HepG2 (cell line): ENCODE results near the gene DCTN2. TPM values are rescaled to one million over a fixed set of nuclear protein-coding genes. Genes with fewer than 3 reads are reported as not detected.

ENCODE experiments used
- ARID4A ChIP-seq: sonication (generic); formaldehyde crosslinking; IDR thresholded peaks from 2 replicates; pipeline ENCODE4 v1.5.0; 2020; ENCODE audit warnings: mild to moderate bottlenecking, missing genetic modification reagents, borderline replicate concordance
- ATF1 ChIP-seq: IDR thresholded peaks from 2 replicates; pipeline ENCODE4 v1.6.1; 2016; ENCODE audit warnings: mild to moderate bottlenecking, control low read depth
- BORCS8-MEF2B ChIP-seq: sonication (generic); formaldehyde crosslinking; IDR thresholded peaks from 2 replicates; pipeline ENCODE4 v1.8.0; 2022; ENCODE audit warnings: mild to moderate bottlenecking, missing genetic modification reagents
- CBX5 ChIP-seq: sonication (generic); formaldehyde crosslinking; IDR thresholded peaks from 2 replicates; pipeline ENCODE4 v1.4.0; 2020; ENCODE audit warnings: missing genetic modification reagents, borderline replicate concordance
- DR1 ChIP-seq: sonication (generic); formaldehyde crosslinking; IDR thresholded peaks from 2 replicates; pipeline ENCODE4 v1.8.0; 2021; ENCODE audit warnings: mild to moderate bottlenecking, missing genetic modification reagents, inconsistent platforms
- ERF ChIP-seq: IDR thresholded peaks from 2 replicates; pipeline ENCODE4 v1.6.1; 2018; ENCODE audit warnings: missing biosample characterization, missing genetic modification reagents
- GABPB1 ChIP-seq: IDR thresholded peaks from 2 replicates; pipeline ENCODE4 v1.6.1; 2016; ENCODE audit warnings: mild to moderate bottlenecking, missing genetic modification reagents, moderate library complexity, missing compliant biosample characterization
- IRF9 ChIP-seq: sonication (generic); formaldehyde crosslinking; IDR thresholded peaks from 2 replicates; pipeline ENCODE4 v1.8.0; 2022; ENCODE audit warnings: missing genetic modification reagents, mild to moderate bottlenecking, borderline replicate concordance
- MATR3 ChIP-seq: sonication (generic); formaldehyde crosslinking; IDR thresholded peaks from 2 replicates; pipeline ENCODE4 v1.4.0; 2020; ENCODE audit warnings: missing genetic modification reagents
- MAX ChIP-seq: IDR thresholded peaks from 2 replicates; pipeline ENCODE4 v1.6.1; 2012; ENCODE audit warnings: inconsistent platforms
- NR2F1 ChIP-seq, 2 experiments: fragments of 450-650 bp in 1 of 2; formaldehyde crosslinking in 1 of 2; IDR thresholded peaks; 2 replicates each; pipeline versions ENCODE4 v1.5.0 to v1.6.1; 2016 to 2020; ENCODE audit warnings: mild to moderate bottlenecking in 1 of 2, missing compliant biosample characterization in 1 of 2, missing genetic modification reagents in 1 of 2, moderate library complexity in 1 of 2
- RBM22 ChIP-seq: fragments of 200-400 bp; formaldehyde crosslinking; optimal IDR thresholded peaks from 2 replicates; pipeline ENCODE3; 2017; ENCODE audit warnings: mild to moderate bottlenecking, low read length, moderate library complexity
- ZFP1 ChIP-seq: IDR thresholded peaks from 2 replicates; pipeline ENCODE4 v1.6.1; 2016
- ZFP90 ChIP-seq: sonication (generic); formaldehyde crosslinking; IDR thresholded peaks from 2 replicates; pipeline ENCODE4 v1.8.0; 2022; ENCODE audit warnings: missing genetic modification reagents, mild to moderate bottlenecking, inconsistent platforms, borderline replicate concordance
- ZNF235 ChIP-seq: sonication (generic); formaldehyde crosslinking; IDR thresholded peaks from 2 replicates; pipeline ENCODE4 v1.8.1; 2023; ENCODE audit warnings: mild to moderate bottlenecking, missing genetic modification reagents, borderline replicate concordance
- ZNF264 ChIP-seq: sonication (generic); formaldehyde crosslinking; IDR thresholded peaks from 2 replicates; pipeline ENCODE4 v1.4.0; 2020; ENCODE audit warnings: missing genetic modification reagents
- ZNF615 ChIP-seq: sonication (generic); formaldehyde crosslinking; IDR thresholded peaks from 2 replicates; pipeline ENCODE4 v1.5.0; 2020; ENCODE audit warnings: mild to moderate bottlenecking, missing genetic modification reagents, borderline replicate concordance
- ZNF674 ChIP-seq: sonication (generic); formaldehyde crosslinking; IDR thresholded peaks from 2 replicates; pipeline ENCODE4 v1.5.0; 2020; ENCODE audit warnings: low read depth, mild to moderate bottlenecking, missing genetic modification reagents
- ZNF775 ChIP-seq: sonication (generic); formaldehyde crosslinking; IDR thresholded peaks from 2 replicates; pipeline ENCODE4 v1.4.0; 2020; ENCODE audit warnings: missing genetic modification reagents, mild to moderate bottlenecking, moderate library complexity, borderline replicate concordance
- ZSCAN31 ChIP-seq: sonication (generic); formaldehyde crosslinking; IDR thresholded peaks from 2 replicates; pipeline ENCODE4 v1.5.0; 2020; ENCODE audit warnings: low read depth, mild to moderate bottlenecking, missing genetic modification reagents
- polyA plus RNA-seq, 8 experiments: library from polyadenylated mRNA; depleted of rRNA in 3 of 8; stranded (reverse) in 7 of 8; unstranded in 1 of 8; fragments of >200 nt; fragmentation: Illumina TruSeq in 4 of 8; extraction: Trizol in 4 of 8; gene quantifications; 2 replicates each; pipeline versions ENCODE4 v1.2.1 to v1.2.3, GENCODE V29; 2011 to 2016; ENCODE audit warnings: low read depth in 4 of 8, missing spikeins in 1 of 8, mixed read lengths in 1 of 8; ENCODE audit not compliant: insufficient read depth in 1 of 8
- total RNA-seq, 5 experiments: library from RNA; depleted of rRNA; stranded (reverse); fragments of >200 nt; fragmentation: Illumina TruSeq; extraction: Trizol; gene quantifications; 2 replicates each; pipeline ENCODE4 v1.2.3, GENCODE V29; 2016; ENCODE audit warnings: low read depth in 1 of 5
- TF ChIP-seq, protein P1 (sequence below): sonication (generic); formaldehyde crosslinking; IDR thresholded peaks from 2 replicates; pipeline ENCODE4 v1.4.0; 2020; ENCODE audit warnings: missing genetic modification reagents, mild to moderate bottlenecking, borderline replicate concordance

The DCTN2 gene
- total and polyA plus RNA-seq, 2 of the 13 experiments (the other 11 are each of a cell fraction or from before 2014, with no cell fraction given) = 72.0 to 77.4 TPM

DNA sequence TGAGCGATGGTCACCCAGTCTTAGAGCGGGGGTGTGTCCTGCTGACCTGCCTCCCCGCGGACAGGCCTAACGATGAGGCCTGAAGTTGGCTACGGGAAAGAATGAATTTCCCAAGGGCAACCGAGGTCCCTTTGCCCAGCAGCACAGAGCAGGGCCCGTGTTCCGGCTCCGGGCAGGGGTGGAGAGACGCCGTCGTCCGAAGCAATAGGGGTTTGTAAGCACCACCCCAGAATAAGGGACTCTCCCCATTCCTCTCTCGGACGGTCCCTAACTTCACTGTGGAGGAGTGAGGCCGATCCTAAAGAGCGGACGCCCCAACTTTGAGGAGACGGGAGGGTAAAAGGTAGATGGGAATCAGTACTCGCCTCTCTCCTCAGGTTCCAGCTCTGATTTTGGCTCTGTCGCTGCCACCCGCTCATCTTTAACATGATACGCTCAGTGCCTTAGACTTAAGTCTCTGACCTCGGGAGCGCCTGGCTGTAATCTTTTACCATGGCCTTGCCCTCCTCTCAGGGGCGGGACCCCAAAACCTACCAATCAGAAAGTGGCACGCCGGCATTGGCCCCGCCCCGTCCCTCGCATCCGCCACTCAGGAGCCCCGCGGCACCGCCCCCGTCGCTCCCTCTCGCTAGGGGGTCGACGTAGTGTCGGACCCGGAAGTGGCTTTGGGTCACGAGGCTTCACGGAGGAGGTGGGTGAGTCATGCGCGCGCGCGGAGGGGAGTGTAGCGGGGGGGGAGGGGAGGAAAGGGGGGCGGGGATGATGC, 26.8 kb downstream of the DCTN2 start, which contains the start of gene DDIT3 (continued):
- TF ChIP-seq GABPB1 (CRISPR knock-in tag) (peak; percentile 88), RBM22 (peak; percentile 82), MATR3 (no peak), MAX (peak; percentile 54), BORCS8-MEF2B (no peak; the same call in 1 of the 2 replicates), DR1 (CRISPR knock-in tag) (peak; percentile 98), ZNF235 (CRISPR knock-in tag) (peak; percentile 43; the same call in 1 of the 2 replicates), ARID4A (CRISPR knock-in tag) (peak; percentile 94), ZFP1 (CRISPR knock-in tag) (0 out of 2 replicates have a peak, but pooled peaks have one; percentile 27), ZNF615 (CRISPR knock-in tag) (peak; percentile 71; the same call in 1 of the 2 replicates), ZNF674 (CRISPR knock-in tag) (0 out of 2 replicates have a peak, but pooled peaks have one; percentile 71), ZNF775 (CRISPR knock-in tag) (no peak), NR2F1 (CRISPR knock-in tag; IDR thresholded peaks at IDR 0.05) (peak in 1 of 2 experiments; percentile 86; a peak in 2 of 4 replicates), ERF (CRISPR knock-in tag) (peak; percentile 36; the same call in 1 of the 2 replicates), ZFP90 (CRISPR knock-in tag) (peak; percentile 45; the same call in 1 of the 2 replicates), IRF9 (CRISPR knock-in tag) (peak; percentile 77; the same call in 1 of the 2 replicates), ATF1 (CRISPR knock-in tag) (peak; percentile 71), CBX5 (CRISPR knock-in tag) (no peak), ZSCAN31 (CRISPR knock-in tag) (peak; percentile 43; the same call in 1 of the 2 replicates), ZNF264 (CRISPR knock-in tag) (peak; percentile 79)
- TF ChIP-seq, protein P1, sequence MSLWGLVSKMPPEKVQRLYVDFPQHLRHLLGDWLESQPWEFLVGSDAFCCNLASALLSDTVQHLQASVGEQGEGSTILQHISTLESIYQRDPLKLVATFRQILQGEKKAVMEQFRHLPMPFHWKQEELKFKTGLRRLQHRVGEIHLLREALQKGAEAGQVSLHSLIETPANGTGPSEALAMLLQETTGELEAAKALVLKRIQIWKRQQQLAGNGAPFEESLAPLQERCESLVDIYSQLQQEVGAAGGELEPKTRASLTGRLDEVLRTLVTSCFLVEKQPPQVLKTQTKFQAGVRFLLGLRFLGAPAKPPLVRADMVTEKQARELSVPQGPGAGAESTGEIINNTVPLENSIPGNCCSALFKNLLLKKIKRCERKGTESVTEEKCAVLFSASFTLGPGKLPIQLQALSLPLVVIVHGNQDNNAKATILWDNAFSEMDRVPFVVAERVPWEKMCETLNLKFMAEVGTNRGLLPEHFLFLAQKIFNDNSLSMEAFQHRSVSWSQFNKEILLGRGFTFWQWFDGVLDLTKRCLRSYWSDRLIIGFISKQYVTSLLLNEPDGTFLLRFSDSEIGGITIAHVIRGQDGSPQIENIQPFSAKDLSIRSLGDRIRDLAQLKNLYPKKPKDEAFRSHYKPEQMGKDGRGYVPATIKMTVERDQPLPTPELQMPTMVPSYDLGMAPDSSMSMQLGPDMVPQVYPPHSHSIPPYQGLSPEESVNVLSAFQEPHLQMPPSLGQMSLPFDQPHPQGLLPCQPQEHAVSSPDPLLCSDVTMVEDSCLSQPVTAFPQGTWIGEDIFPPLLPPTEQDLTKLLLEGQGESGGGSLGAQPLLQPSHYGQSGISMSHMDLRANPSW = no peak
